AG20443 (cell line): ENCODE results near the gene TIMM13.
"Not testable (repeated sequence)": the region's sequence is repeated elsewhere in the genome, so short reads cannot be mapped to it uniquely, and the experiment has no call there.

ENCODE experiments used
- DNase-seq: peaks from one replicate; pipeline ENCODE4 v3.0.0; 2012; ENCODE audit warnings: low spot score, mixed read lengths

TIMM13 gene

GRCh38 chr19:2429917-2430535 is 2.6 kb upstream of the TIMM13 start:
- no peak for DNase-seq

- no peak for DNase-seq
Observed at GRCh38 chr19:2428756-2429711, 1.6 kb upstream of the TIMM13 start.

GRCh38 chr19:2428321-2428690 is 920 bp upstream of the TIMM13 start:
- peak; percentile 43 for DNase-seq

- peak; percentile 84 for DNase-seq
Observed at GRCh38 chr19:2426611-2427428, 566 bp downstream of the TIMM13 start.

- no peak for DNase-seq
Observed at GRCh38 chr19:2425622-2426581, 1.5 kb downstream of the TIMM13 start.

GRCh38 chr19:2424686-2425621 is 2.4 kb downstream of the TIMM13 start:
- DNase-seq = peak; percentile 92

GRCh38 chr19:2423915-2424685 is 3.3 kb downstream of the TIMM13 start:
- no peak for DNase-seq

GRCh38 chr19:2423071-2423914 is 4.1 kb downstream of the TIMM13 start:
- no peak for DNase-seq

GRCh38 chr19:2421581-2422306 is 5.6 kb downstream of the TIMM13 start:
- DNase-seq = no peak

- no peak for DNase-seq
Observed at GRCh38 chr19:2420490-2420889, 6.9 kb downstream of the TIMM13 start.

GRCh38 chr19:2419754-2420153 is 7.6 kb downstream of the TIMM13 start:
- DNase-seq = no peak

GRCh38 chr19:2417881-2418406 is 9.4 kb downstream of the TIMM13 start:
- no peak for DNase-seq

- not testable (repeated sequence) for DNase-seq
Observed at GRCh38 chr19:2417436-2417835, 9.9 kb downstream of the TIMM13 start.

- DNase-seq = no peak
Observed at GRCh38 chr19:2416321-2417097, 10.9 kb downstream of the TIMM13 start.

GRCh38 chr19:2415973-2416319 is 11.4 kb downstream of the TIMM13 start:
- no peak for DNase-seq

- no peak for DNase-seq
Observed at GRCh38 chr19:2415281-2415972, 12.0 kb downstream of the TIMM13 start.
